Nephron progenitor cell (in vitro differentiated cells): ENCODE results near the gene CNOT3.

Experiments
- DNase-seq: peaks from one replicate; pipeline ENCODE4 v3.0.0; 2021
- H3K27ac Mint-ChIP-seq: 2 replicates; pipeline ENCODE4 v1.8.0; 2021; ENCODE audit warnings: mild to moderate bottlenecking, moderate library complexity, mixed read lengths
- H3K27me3 Mint-ChIP-seq: 2 replicates; pipeline ENCODE4 v1.8.0; 2021; ENCODE audit warnings: mild to moderate bottlenecking, low read depth, mixed read lengths; ENCODE audit not compliant: poor library complexity
- H3K36me3 Mint-ChIP-seq: 2 replicates; pipeline ENCODE4 v1.8.0; 2021; ENCODE audit warnings: low read depth, mixed read lengths
- H3K4me1 Mint-ChIP-seq: 2 replicates; pipeline ENCODE4 v1.8.0; 2021; ENCODE audit warnings: mixed read lengths
- H3K4me3 Mint-ChIP-seq: 2 replicates; pipeline ENCODE4 v1.8.0; 2021; ENCODE audit warnings: mild to moderate bottlenecking, moderate library complexity, mixed read lengths
- H3K9me3 Mint-ChIP-seq: 2 replicates; pipeline ENCODE4 v1.8.0; 2021; ENCODE audit warnings: mild to moderate bottlenecking, moderate library complexity, mixed read lengths
- CTCF ChIP-seq: fragments of 200-600 bp; sonication (generic); IDR thresholded peaks from 2 replicates; pipeline ENCODE4 v1.5.0; 2021; ENCODE audit warnings: antibody characterized with exemption

The CNOT3 gene

GRCh38 chr19:54160182-54160811 is 22.7 kb downstream of the CNOT3 start:
- Mint-ChIP-seq H3K4me1 (peaks cover 45% of the 10 kb centered on the region), H3K27me3 (peaks cover 34% of the 10 kb centered on the region), H3K9me3 (peaks cover 53% of the 10 kb centered on the region), H3K36me3 (peaks cover 50% of the 10 kb centered on the region), H3K4me3 (peak overlapping the region; percentile 98), H3K27ac (peak overlapping the region; percentile 100)
- no peak for TF ChIP-seq CTCF
- no peak for DNase-seq

GRCh38 chr19:54160854-54161253 is 23.3 kb downstream of the CNOT3 start:
- Mint-ChIP-seq H3K9me3 (peaks cover 58% of the 10 kb centered on the region), H3K4me3 (peak overlapping the region; percentile 98), H3K4me1 (peaks cover 45% of the 10 kb centered on the region), H3K36me3 (peaks cover 50% of the 10 kb centered on the region), H3K27me3 (peaks cover 37% of the 10 kb centered on the region), H3K27ac (peak overlapping the region; percentile 100)
- no peak for TF ChIP-seq CTCF
- DNase-seq, result no peak

- peaks cover 38% of the 10 kb centered on the region for H3K36me3 Mint-ChIP-seq
- H3K27me3 Mint-ChIP-seq, result peaks cover 39% of the 10 kb centered on the region
- peak overlapping the region; percentile 98 for H3K4me3 Mint-ChIP-seq
- peaks cover 64% of the 10 kb centered on the region for H3K9me3 Mint-ChIP-seq
- no peak for TF ChIP-seq CTCF
- peaks cover 45% of the 10 kb centered on the region for H3K4me1 Mint-ChIP-seq
- H3K27ac Mint-ChIP-seq, result no peak overlapping the region
- peak; percentile 63 for DNase-seq
Observed at GRCh38 chr19:54162241-54162805, 24.8 kb downstream of the CNOT3 start.

GRCh38 chr19:54162884-54163283 is 25.3 kb downstream of the CNOT3 start:
- no peak for DNase-seq
- Mint-ChIP-seq H3K4me3 (peak overlapping the region; percentile 81), H3K4me1 (peaks cover 45% of the 10 kb centered on the region), H3K27ac (no peak overlapping the region), H3K36me3 (peaks cover 38% of the 10 kb centered on the region), H3K27me3 (peaks cover 39% of the 10 kb centered on the region), H3K9me3 (peaks cover 64% of the 10 kb centered on the region)
- TF ChIP-seq CTCF, result no peak

GRCh38 chr19:54164369-54165068 is 27.0 kb downstream of the CNOT3 start:
- TF ChIP-seq CTCF, result no peak
- Mint-ChIP-seq H3K27me3 (peaks cover 39% of the 10 kb centered on the region), H3K4me3 (peak overlapping the region; percentile 44), H3K36me3 (peaks cover 34% of the 10 kb centered on the region), H3K9me3 (peaks cover 64% of the 10 kb centered on the region), H3K27ac (no peak overlapping the region), H3K4me1 (peaks cover 30% of the 10 kb centered on the region)
- peak; percentile 65 for DNase-seq
